Activated CD8-positive, alpha-beta T cell treated with anti-CD3 and anti-CD28 coated beads, Interleukin-2, amount 10 ng/mL, durations not matched to agents 7 days and 5 days (primary cell): ENCODE results near the gene PLA2G4D. TPM values are rescaled to one million over a fixed set of nuclear protein-coding genes. Genes with fewer than 3 reads are reported as not detected.

Experiments used
- ATAC-seq: fragments of 150-1000 bp; cut with Tn5 transposase; one replicate; pipeline ENCODE4 v1.10.0; 2021; ENCODE audit warnings: moderate library complexity
- CTCF ChIA-PET: fragments of 350-600 bp; sonication (Branson Sonifier 250); formaldehyde crosslinking; loops from one replicate; lab custom pipeline; 2021; ENCODE audit warnings: antibody characterized with exemption; lab: Charles Lee
- POLR2A ChIA-PET: fragments of 350-600 bp; sonication (Branson Sonifier 250); formaldehyde crosslinking; loops from one replicate; lab custom pipeline; 2021; ENCODE audit warnings: antibody characterized with exemption; lab: Charles Lee
- DNase-seq: peaks from one replicate; pipeline ENCODE4 v3.0.0-alpha.2; 2020
- H3K27ac Mint-ChIP-seq: one replicate; pipeline ENCODE4 v1.8.0; 2021; ENCODE audit warnings: mild to moderate bottlenecking, mixed read lengths
- H3K27me3 Mint-ChIP-seq: one replicate; pipeline ENCODE4 v1.8.0; 2021; ENCODE audit warnings: low read depth, mixed read lengths
- H3K36me3 Mint-ChIP-seq: one replicate; pipeline ENCODE4 v1.8.0; 2021; ENCODE audit warnings: low read depth, mixed read lengths
- H3K4me1 Mint-ChIP-seq: one replicate; pipeline ENCODE4 v1.8.0; 2021; ENCODE audit warnings: low read depth, mixed read lengths
- H3K4me3 Mint-ChIP-seq: one replicate; pipeline ENCODE4 v1.8.0; 2021; ENCODE audit warnings: mild to moderate bottlenecking, mixed read lengths
- H3K9me3 Mint-ChIP-seq: one replicate; pipeline ENCODE4 v1.8.0; 2022; ENCODE audit warnings: mixed read lengths; ENCODE audit not compliant: insufficient read depth
- total RNA-seq, 2 experiments: library from RNA; stranded (reverse); gene quantifications; one replicate each; pipeline ENCODE4 v1.2.3, GENCODE V29; 2021

The PLA2G4D gene
- total RNA-seq, 2 experiments from 2014 or later = not detected

GRCh38 chr15:42120285-42120684, 25.9 kb upstream of the PLA2G4D start:
- ChIA-PET POLR2A (no interaction called here), CTCF (interaction anchor here (0.9 kb wide), 1 partner anchor 14 kb away, joined by 3 read pairs; no protein-coding TSS in a partner anchor)
- ATAC-seq = no peak
- Mint-ChIP-seq H3K4me3 (no peak overlapping the region), H3K27me3 (peaks cover 23% of the 10 kb centered on the region), H3K4me1 (peaks cover 7% of the 10 kb centered on the region), H3K27ac (no peak overlapping the region), H3K9me3 (no peaks in the 10 kb centered on the region), H3K36me3 (no peaks in the 10 kb centered on the region)
- no peak for DNase-seq

- no peaks in the 10 kb centered on the region for H3K36me3 Mint-ChIP-seq
- H3K9me3 Mint-ChIP-seq = no peaks in the 10 kb centered on the region
- no peak for DNase-seq
- no peak overlapping the region for H3K4me3 Mint-ChIP-seq
- H3K27me3 Mint-ChIP-seq = peaks cover 24% of the 10 kb centered on the region
- ChIA-PET CTCF (interaction anchor here (1.0 to 2.6 kb wide), 3 partner anchors 12 to 19 kb away, joined by 3 to 9 read pairs (median 3); no protein-coding TSS in a partner anchor), POLR2A (no interaction called here)
- H3K27ac Mint-ChIP-seq = no peak overlapping the region
- no peak for ATAC-seq
- H3K4me1 Mint-ChIP-seq = peaks cover 7% of the 10 kb centered on the region
Observed at GRCh38 chr15:42119446-42119760, 25.0 kb upstream of the PLA2G4D start.

GRCh38 chr15:42118650-42119445, 24.5 kb upstream of the PLA2G4D start:
- Mint-ChIP-seq H3K36me3 (no peaks in the 10 kb centered on the region), H3K27me3 (peaks cover 23% of the 10 kb centered on the region), H3K9me3 (no peaks in the 10 kb centered on the region), H3K4me1 (peaks cover 7% of the 10 kb centered on the region), H3K4me3 (no peak overlapping the region), H3K27ac (no peak overlapping the region)
- POLR2A ChIA-PET = no interaction called here
- no peak for ATAC-seq
- CTCF ChIA-PET = interaction anchor here (1.0 to 2.6 kb wide), 5 partner anchors 13 to 129 kb away, joined by 3 to 9 read pairs (median 3); no protein-coding TSS in a partner anchor
- DNase-seq = no peak

DNA sequence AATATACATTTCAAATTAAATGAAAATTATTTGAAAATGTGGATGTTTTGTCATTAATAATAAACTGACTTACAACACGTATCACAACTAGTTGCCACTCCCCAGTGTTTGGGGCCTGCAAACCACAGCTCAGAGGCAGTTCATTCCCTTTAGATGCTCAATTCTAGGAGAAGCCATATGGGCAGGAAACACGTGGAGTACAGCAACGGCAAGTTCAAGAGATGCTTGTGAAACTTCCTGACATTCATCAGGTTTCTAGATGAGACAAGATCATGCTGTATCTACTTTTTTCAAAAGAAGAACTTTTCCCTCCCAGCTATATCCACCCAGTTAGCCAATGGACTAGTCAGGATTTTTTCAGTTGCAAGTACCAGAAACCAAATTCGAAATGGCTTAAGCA, 17.6 kb upstream of the PLA2G4D start:
- H3K4me1 Mint-ChIP-seq = peaks cover 24% of the 10 kb centered on the region
- peaks cover 41% of the 10 kb centered on the region for H3K27me3 Mint-ChIP-seq
- no peaks in the 10 kb centered on the region for H3K36me3 Mint-ChIP-seq
- no peak for ATAC-seq
- no peak for DNase-seq
- no peaks in the 10 kb centered on the region for H3K9me3 Mint-ChIP-seq
- H3K4me3 Mint-ChIP-seq = no peak overlapping the region
- ChIA-PET POLR2A (no interaction called here), CTCF (interaction anchor here (1.5 to 2.1 kb wide), 2 partner anchors 26 to 28 kb away, joined by 5 read pairs; no protein-coding TSS in a partner anchor)
- H3K27ac Mint-ChIP-seq = no peak overlapping the region

GRCh38 chr15:42110367-42110766, 16.0 kb upstream of the PLA2G4D start:
- POLR2A ChIA-PET = no interaction called here
- CTCF ChIA-PET = interaction anchor here (1.0 to 2.1 kb wide), 3 partner anchors 27 to 361 kb away, joined by 3 to 5 read pairs (median 3); no protein-coding TSS in a partner anchor
- Mint-ChIP-seq H3K27me3 (peaks cover 37% of the 10 kb centered on the region), H3K4me3 (no peak overlapping the region), H3K9me3 (no peaks in the 10 kb centered on the region), H3K36me3 (no peaks in the 10 kb centered on the region), H3K27ac (no peak overlapping the region), H3K4me1 (peaks cover 24% of the 10 kb centered on the region)
- no peak for ATAC-seq
- no peak for DNase-seq

GRCh38 chr15:42108806-42109205, 14.4 kb upstream of the PLA2G4D start:
- H3K4me1 Mint-ChIP-seq = peaks cover 24% of the 10 kb centered on the region
- H3K27ac Mint-ChIP-seq = no peak overlapping the region
- ChIA-PET CTCF (no interaction called here), POLR2A (no interaction called here)
- no peak overlapping the region for H3K4me3 Mint-ChIP-seq
- H3K9me3 Mint-ChIP-seq = no peaks in the 10 kb centered on the region
- H3K36me3 Mint-ChIP-seq = no peaks in the 10 kb centered on the region
- no peak for ATAC-seq
- no peak for DNase-seq
- peaks cover 33% of the 10 kb centered on the region for H3K27me3 Mint-ChIP-seq

GRCh38 chr15:42108189-42108588, 13.8 kb upstream of the PLA2G4D start:
- H3K27ac Mint-ChIP-seq = no peak overlapping the region
- no peak for DNase-seq

GRCh38 chr15:42107473-42107872, 13.1 kb upstream of the PLA2G4D start:
- no peak overlapping the region for H3K27ac Mint-ChIP-seq

More at GRCh38 chr15:42108189-42108588, 13.8 kb upstream of the PLA2G4D start:
- ATAC-seq = no peak
- POLR2A ChIA-PET = no interaction called here
- H3K4me1 Mint-ChIP-seq = peaks cover 24% of the 10 kb centered on the region
- CTCF ChIA-PET = interaction anchor here (1.2 kb wide), 2 partner anchors 22 to 26 kb away, joined by 3 to 4 read pairs; no protein-coding TSS in a partner anchor
- H3K9me3 Mint-ChIP-seq = no peaks in the 10 kb centered on the region
- no peak overlapping the region for H3K4me3 Mint-ChIP-seq
- no peaks in the 10 kb centered on the region for H3K36me3 Mint-ChIP-seq
- peaks cover 33% of the 10 kb centered on the region for H3K27me3 Mint-ChIP-seq

GRCh38 chr15:42106288-42106687, 11.9 kb upstream of the PLA2G4D start:
- no peak for DNase-seq
- Mint-ChIP-seq H3K36me3 (no peaks in the 10 kb centered on the region), H3K4me3 (no peak overlapping the region), H3K4me1 (peaks cover 13% of the 10 kb centered on the region), H3K27me3 (peaks cover 29% of the 10 kb centered on the region), H3K9me3 (no peaks in the 10 kb centered on the region), H3K27ac (no peak overlapping the region)
- ChIA-PET POLR2A (no interaction called here), CTCF (no interaction called here)
- no peak for ATAC-seq

More at GRCh38 chr15:42107473-42107872, 13.1 kb upstream of the PLA2G4D start:
- H3K9me3 Mint-ChIP-seq = no peaks in the 10 kb centered on the region
- DNase-seq (no peak), ATAC-seq (no peak)
- H3K36me3 Mint-ChIP-seq = no peaks in the 10 kb centered on the region
- peaks cover 30% of the 10 kb centered on the region for H3K27me3 Mint-ChIP-seq
- ChIA-PET CTCF (interaction anchor here (1.2 kb wide), 2 partner anchors 21 to 27 kb away, joined by 3 to 4 read pairs; no protein-coding TSS in a partner anchor), POLR2A (no interaction called here)
- H3K4me1 Mint-ChIP-seq = peaks cover 23% of the 10 kb centered on the region
- no peak overlapping the region for H3K4me3 Mint-ChIP-seq

- ChIA-PET POLR2A (interaction anchor here (0.9 kb wide), 1 partner anchor 56 kb away, joined by 3 read pairs; no protein-coding TSS in a partner anchor), CTCF (no interaction called here)
- Mint-ChIP-seq H3K4me3 (no peak overlapping the region), H3K4me1 (peaks cover 4% of the 10 kb centered on the region), H3K27me3 (peaks cover 20% of the 10 kb centered on the region), H3K27ac (no peak overlapping the region), H3K9me3 (no peaks in the 10 kb centered on the region), H3K36me3 (no peaks in the 10 kb centered on the region)
- no peak for DNase-seq
- no peak for ATAC-seq
Observed at GRCh38 chr15:42104095-42104891, 9.9 kb upstream of the PLA2G4D start.

DNA sequence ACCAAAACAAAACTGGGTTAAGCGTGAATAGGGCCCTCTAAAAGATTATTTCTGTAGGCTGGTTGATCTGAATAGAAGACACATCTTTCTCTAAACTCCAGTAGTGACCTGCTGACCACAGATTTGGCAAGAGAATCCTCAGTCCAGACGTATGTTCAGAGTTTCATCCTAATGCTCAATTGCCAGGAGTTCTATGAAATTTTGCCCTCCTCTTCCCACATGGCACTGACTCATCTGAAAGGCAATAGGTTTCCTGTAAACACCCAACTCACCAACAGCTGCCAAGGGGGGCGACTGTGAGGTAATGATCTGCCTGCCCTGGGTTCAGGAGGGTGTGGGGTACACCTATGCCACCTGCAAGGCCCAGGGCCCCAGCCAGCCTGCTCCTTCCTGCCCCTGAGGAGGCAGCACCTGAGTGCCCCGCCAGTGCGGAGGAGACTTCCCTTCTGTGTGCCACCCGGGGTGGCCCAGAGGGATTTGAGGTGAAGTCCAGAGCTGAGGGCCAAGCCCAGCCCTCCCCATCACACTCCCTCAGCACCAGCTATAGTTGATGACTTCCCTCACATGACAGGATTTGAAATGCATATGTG, 8.4 kb upstream of the PLA2G4D start:
- peaks cover 13% of the 10 kb centered on the region for H3K27me3 Mint-ChIP-seq
- no peaks in the 10 kb centered on the region for H3K9me3 Mint-ChIP-seq
- ATAC-seq (no peak), DNase-seq (no peak)
- H3K4me1 Mint-ChIP-seq = peaks cover 4% of the 10 kb centered on the region
- H3K36me3 Mint-ChIP-seq = no peaks in the 10 kb centered on the region
- ChIA-PET CTCF (interaction anchor here (0.7 to 1.1 kb wide), 2 partner anchors 18 to 24 kb away, joined by 3 read pairs; no protein-coding TSS in a partner anchor), POLR2A (no interaction called here)
- H3K27ac Mint-ChIP-seq = no peak overlapping the region
- H3K4me3 Mint-ChIP-seq = no peak overlapping the region
